WTC11 (cell line): ENCODE measurements around the gene FGD5.

Experiments used
- CTCF ChIP-seq: fragments of 200-600 bp; IDR thresholded peaks from 2 replicates; pipeline ENCODE4 v1.8.0; 2022; ENCODE audit warnings: antibody characterized with exemption
- SP1 ChIP-seq: sonication (generic); formaldehyde crosslinking; conservative IDR thresholded peaks from 2 replicates; pipeline ENCODE4 v1.8.1; 2022; ENCODE audit warnings: missing genetic modification reagents
- TEAD4 ChIP-seq: sonication (generic); formaldehyde crosslinking; IDR thresholded peaks from 2 replicates; pipeline ENCODE4 v1.8.0; 2022; ENCODE audit warnings: mild to moderate bottlenecking, missing genetic modification reagents
- USF2 ChIP-seq: sonication (generic); formaldehyde crosslinking; IDR thresholded peaks from 2 replicates; pipeline ENCODE4 v1.8.1; 2023; ENCODE audit warnings: mild to moderate bottlenecking, missing genetic modification reagents, moderate library complexity

DNA sequence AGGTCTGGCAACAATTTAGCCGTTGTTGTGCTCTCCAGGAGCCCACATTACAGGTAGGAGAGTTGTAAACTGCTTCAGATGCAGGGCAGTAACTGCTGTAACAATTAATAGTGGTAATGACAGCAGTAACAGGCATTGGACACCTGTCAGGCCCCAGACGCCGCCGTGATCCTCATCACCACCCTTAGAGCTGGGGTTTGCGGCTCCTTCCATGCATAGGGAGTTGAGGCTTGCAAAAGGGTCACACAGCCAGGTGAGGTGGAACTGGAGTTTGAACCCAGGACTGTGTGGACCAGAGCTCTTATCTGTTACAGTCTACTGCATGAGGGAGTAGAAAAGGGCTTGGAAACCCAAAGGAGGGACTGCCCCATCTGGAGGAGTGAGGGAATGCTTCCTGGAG, 101.8 kb downstream of the FGD5 start:
- no peak for TF ChIP-seq SP1
- TF ChIP-seq CTCF: no peak
- TF ChIP-seq TEAD4 (CRISPR knock-in tag): no peak
- TF ChIP-seq USF2 (CRISPR knock-in tag): no peak
